ENCODE data around the gene HNMT. TPM values are rescaled to one million over a fixed set of nuclear protein-coding genes. Genes with fewer than 3 reads are reported as not detected.
"Not testable (repeated sequence)": the region's sequence is repeated elsewhere in the genome, so short reads cannot be mapped to it uniquely, and the experiment has no call there.

The HNMT gene
- total RNA-seq, 4 donors from 2014 or later, result 14.4 to 48.8 (median 22.3) TPM

- intact Hi-C loops (cut with DNase I), result no loop called here
- Histone ChIP-seq H3K9me3 (no peaks in the 10 kb centered on the region), H3K36me3 (no peaks in the 10 kb centered on the region), H3K27ac (no peak overlapping the region), H3K4me3 (replicated peaks in 1 of 3) (no peak overlapping the region), H3K27me3 (no peaks in the 10 kb centered on the region), H3K4me1 (no peaks in the 10 kb centered on the region)
- DNase-seq, result no peak
- WGBS, 2 donors, result 79 to 81% methylated on average over 5 of the region's 5 CpGs
- TF ChIP-seq POLR2A (IDR thresholded peaks at IDR 0.05), result no peak
- TF ChIP-seq CTCF (IDR thresholded peaks at IDR 0.05), result no peak
These were observed 72.2 kb downstream of the HNMT start for GRCh38 chr2:138036522-138036921.

DNA sequence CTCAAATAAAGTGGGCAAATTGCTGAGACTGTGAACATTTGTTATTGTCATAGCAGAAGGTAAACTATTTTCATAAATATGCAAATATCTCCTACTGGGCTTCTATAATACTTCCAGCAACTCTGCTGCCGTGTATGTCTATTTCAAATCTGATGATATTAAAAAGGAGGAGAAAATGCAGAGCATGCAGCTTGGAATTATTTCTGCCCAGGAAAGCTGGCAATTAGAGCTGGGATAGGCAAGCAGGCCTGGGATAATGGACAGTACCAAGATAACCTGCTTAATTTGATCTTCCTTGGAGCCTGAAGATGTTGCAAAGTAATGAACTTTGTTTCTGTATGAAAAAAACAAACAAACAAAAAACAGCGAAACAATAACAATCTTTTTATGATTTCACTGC lies 72.8 kb downstream of the HNMT start:
- WGBS, 2 donors, result 90 to 95% methylated on average over 2 of the region's 2 CpGs
- Histone ChIP-seq H3K4me3 (replicated peaks in 1 of 3) (no peak overlapping the region), H3K27me3 (no peaks in the 10 kb centered on the region), H3K36me3 (no peaks in the 10 kb centered on the region), H3K9me3 (no peaks in the 10 kb centered on the region), H3K27ac (no peak overlapping the region), H3K4me1 (no peaks in the 10 kb centered on the region)
- no peak for DNase-seq
- intact Hi-C loops (cut with DNase I), result no loop called here
- TF ChIP-seq CTCF (IDR thresholded peaks at IDR 0.05), result no peak
- TF ChIP-seq POLR2A (IDR thresholded peaks at IDR 0.05), result no peak

DNA sequence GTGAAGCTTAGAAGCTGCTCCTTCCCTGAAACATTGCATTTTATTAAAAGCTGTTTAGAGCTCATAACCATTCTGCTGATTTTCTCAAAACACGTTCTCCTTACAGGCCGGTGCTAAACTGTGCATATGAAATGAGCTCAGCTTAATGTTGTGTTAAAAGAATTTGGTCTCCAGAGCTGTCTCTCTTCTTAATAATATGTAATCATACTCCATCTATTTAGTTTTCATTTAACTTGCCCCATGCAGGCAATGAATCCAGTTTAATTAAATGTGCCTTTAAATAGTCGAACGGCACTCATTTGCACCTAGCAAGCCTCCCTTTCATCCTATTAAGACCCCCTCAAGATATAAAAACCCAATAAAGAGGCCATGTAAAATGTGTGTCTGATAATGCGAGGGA lies 76.3 kb downstream of the HNMT start:
- H3K36me3 ChIP-seq, result no peaks in the 10 kb centered on the region
- H3K9me3 ChIP-seq, result no peaks in the 10 kb centered on the region
- no peaks in the 10 kb centered on the region for H3K4me1 ChIP-seq
- TF ChIP-seq CTCF (IDR thresholded peaks at IDR 0.05) (no peak), POLR2A (IDR thresholded peaks at IDR 0.05) (no peak)
- no peak overlapping the region for H3K4me3 ChIP-seq (replicated peaks in 1 of 3)
- no peak overlapping the region for H3K27ac ChIP-seq
- H3K27me3 ChIP-seq, result no peaks in the 10 kb centered on the region
- 84 to 85% methylated on average over 5 of the region's 5 CpGs for WGBS, 2 donors
- no peak for DNase-seq
- intact Hi-C loops (cut with DNase I), result no loop called here

DNA sequence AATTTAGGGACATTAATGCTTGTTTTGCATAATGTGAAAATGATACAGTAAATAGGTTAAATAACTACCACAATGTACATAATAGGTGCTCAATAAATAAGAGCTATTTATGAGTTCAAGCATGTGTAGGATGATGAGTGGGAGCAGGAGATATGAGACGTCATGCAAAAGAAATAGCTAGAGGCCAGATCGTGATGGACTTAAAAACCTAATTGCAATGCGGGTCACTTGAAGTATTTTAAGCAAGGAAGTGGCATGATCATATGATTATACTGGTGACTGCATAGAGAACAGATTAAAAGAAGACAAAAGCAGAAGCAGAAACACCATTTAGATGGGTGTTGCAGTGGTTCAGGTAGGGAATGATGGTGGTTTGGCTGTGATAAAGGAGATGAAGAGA lies 78.0 kb downstream of the HNMT start:
- H3K36me3 ChIP-seq, result no peaks in the 10 kb centered on the region
- no peak for DNase-seq
- no peak overlapping the region for H3K27ac ChIP-seq
- WGBS, 2 donors, result 90 to 96% methylated on average over 3 of the region's 3 CpGs
- H3K4me1 ChIP-seq, result no peaks in the 10 kb centered on the region
- no peaks in the 10 kb centered on the region for H3K9me3 ChIP-seq
- intact Hi-C loops (cut with DNase I), result no loop called here
- no peak overlapping the region for H3K4me3 ChIP-seq (replicated peaks in 1 of 3)
- no peaks in the 10 kb centered on the region for H3K27me3 ChIP-seq
- no peak for TF ChIP-seq CTCF (IDR thresholded peaks at IDR 0.05)
- TF ChIP-seq POLR2A (IDR thresholded peaks at IDR 0.05), result no peak

- H3K36me3 ChIP-seq; H3K9me3 ChIP-seq; H3K4me1 ChIP-seq; H3K27me3 ChIP-seq; H3K27ac ChIP-seq; DNase-seq; intact Hi-C loops (cut with DNase I); H3K4me3 ChIP-seq (replicated peaks in 1 of 3): not testable (repeated sequence)
- 89 to 98% methylated on average over 6 of the region's 6 CpGs for WGBS, 2 donors
These were observed 79.3 kb downstream of the HNMT start for GRCh38 chr2:138043588-138043987.

GRCh38 chr2:138058427-138058826 lies 94.2 kb downstream of the HNMT start:
- H3K27me3 ChIP-seq, result no peaks in the 10 kb centered on the region
- 0 to 1% methylated on average over 1 of the region's 1 CpG for WGBS, 2 donors
- no peaks in the 10 kb centered on the region for H3K9me3 ChIP-seq
- H3K4me1 ChIP-seq, result no peaks in the 10 kb centered on the region
- intact Hi-C loops (cut with DNase I), result no loop called here
- H3K27ac ChIP-seq, result no peak overlapping the region
- DNase-seq, result no peak
- TF ChIP-seq POLR2A (IDR thresholded peaks at IDR 0.05) (no peak), CTCF (IDR thresholded peaks at IDR 0.05) (no peak)
- no peaks in the 10 kb centered on the region for H3K36me3 ChIP-seq
- H3K4me3 ChIP-seq (replicated peaks in 1 of 3), result no peak overlapping the region

Measured in thyroid gland (tissue), 4 donors.